ENCODE measurements around the gene SRC. TPM values are rescaled to one million over a fixed set of nuclear protein-coding genes. Genes with fewer than 3 reads are reported as not detected.

SRC gene
- total RNA-seq, 1 donor from 2014 or later = 210 TPM

- DNase-seq (ENCODE audit: low spot score) = no peak
Observed at GRCh38 chr20:37423545-37423944, 77.6 kb downstream of the SRC start.

GRCh38 chr20:37424062-37424851 lies 78.3 kb downstream of the SRC start:
- DNase-seq (ENCODE audit: low spot score) = no peak

- no peak for DNase-seq (ENCODE audit: low spot score)
Observed at GRCh38 chr20:37425103-37425625, 79.2 kb downstream of the SRC start.

GRCh38 chr20:37426106-37426505 lies 80.2 kb downstream of the SRC start:
- DNase-seq (ENCODE audit: low spot score) = no peak

- no peak for DNase-seq (ENCODE audit: low spot score)
Observed at GRCh38 chr20:37426978-37427377, 81.0 kb downstream of the SRC start.

- no peak for DNase-seq (ENCODE audit: low spot score)
Observed at GRCh38 chr20:37430044-37430443, 84.1 kb downstream of the SRC start.

GRCh38 chr20:37430778-37431460 lies 85.0 kb downstream of the SRC start:
- DNase-seq (ENCODE audit: low spot score) = no peak

GRCh38 chr20:37431786-37432185 lies 85.8 kb downstream of the SRC start:
- DNase-seq (ENCODE audit: low spot score) = no peak

GRCh38 chr20:37432606-37433005 lies 86.7 kb downstream of the SRC start:
- no peak for DNase-seq (ENCODE audit: low spot score)

GRCh38 chr20:37435607-37436006 lies 89.7 kb downstream of the SRC start:
- DNase-seq (ENCODE audit: low spot score) = no peak

GRCh38 chr20:37436527-37437186 lies 90.7 kb downstream of the SRC start:
- no peak for DNase-seq (ENCODE audit: low spot score)

- DNase-seq (ENCODE audit: low spot score) = no peak
Observed at GRCh38 chr20:37437676-37438075, 91.7 kb downstream of the SRC start.

- no peak for DNase-seq (ENCODE audit: low spot score)
Observed at GRCh38 chr20:37438464-37439222, 92.7 kb downstream of the SRC start.

GRCh38 chr20:37439223-37439933 lies 93.4 kb downstream of the SRC start:
- no peak for DNase-seq (ENCODE audit: low spot score)

GRCh38 chr20:37441023-37441422 lies 95.1 kb downstream of the SRC start:
- DNase-seq (ENCODE audit: low spot score) = no peak

- DNase-seq (ENCODE audit: low spot score) = no peak
Observed at GRCh38 chr20:37442547-37442946, 96.6 kb downstream of the SRC start.

- DNase-seq (ENCODE audit: low spot score) = no peak
Observed at GRCh38 chr20:37442986-37443385, 97.0 kb downstream of the SRC start.

GRCh38 chr20:37443596-37443995 lies 97.7 kb downstream of the SRC start:
- DNase-seq (ENCODE audit: low spot score) = no peak

GRCh38 chr20:37445041-37445440 lies 99.1 kb downstream of the SRC start:
- no peak for DNase-seq (ENCODE audit: low spot score)

- no peak for DNase-seq (ENCODE audit: low spot score)
Observed at GRCh38 chr20:37446286-37447032, 100.5 kb downstream of the SRC start.

Measured in mucosa of gallbladder (tissue), 1 donor.